Peyer's patch (tissue), 4 donors: ENCODE results near the gene FRMD4A. TPM values are rescaled to one million over a fixed set of nuclear protein-coding genes. Genes with fewer than 3 reads are reported as not detected.

ENCODE experiments used
- DNase-seq, 3 donors: peaks; one replicate each; pipeline ENCODE4 v3.0.0-alpha.2; 2017 to 2019
- H3K27ac ChIP-seq, 4 donors: fragments of 200-600 bp; sonication (generic); one replicate each; pipeline ENCODE4 v1.5.1; 2016 to 2019
- H3K27me3 ChIP-seq, 2 donors: fragments of 200-600 bp; sonication (generic); one replicate each; pipeline ENCODE4 v1.5.1; 2019
- H3K36me3 ChIP-seq, 3 donors: fragments of 200-600 bp; sonication (generic); one replicate each; pipeline ENCODE4 v1.5.1; 2016 to 2019
- H3K4me1 ChIP-seq, 4 donors: fragments of 200-600 bp; sonication (generic); one replicate each; pipeline ENCODE4 v1.5.1; 2016 to 2019
- H3K4me3 ChIP-seq, 4 donors: fragments of 200-600 bp; sonication (generic); 1 replicate in 3 of 4; 2 replicates in 1 of 4; pipeline ENCODE4 v1.5.1; 2016 to 2019; ENCODE audit warnings: mild to moderate bottlenecking in 1 of 4
- H3K9me3 ChIP-seq, 4 donors: fragments of 200-600 bp; sonication (generic); one replicate each; pipeline ENCODE4 v1.5.1; 2016 to 2019; ENCODE audit warnings: mild to moderate bottlenecking in 1 of 4
- CTCF ChIP-seq, 6 experiments: fragments of 450-650 bp in 4 of 6; fragments of 200-600 bp in 2 of 6; sonication (generic) in 1 of 6; IDR thresholded peaks; one replicate each; pipeline ENCODE4 v1.5.1; 2017 to 2019; ENCODE audit warnings: antibody characterized with exemption in 6 of 6, mild to moderate bottlenecking in 3 of 6, moderate library complexity in 1 of 6
- POLR2A ChIP-seq, 2 donors: fragments of 450-650 bp; IDR thresholded peaks; one replicate each; pipeline ENCODE4 v1.5.1; 2017; ENCODE audit warnings: antibody characterized with exemption in 2 of 2, mild to moderate bottlenecking in 2 of 2, moderate library complexity in 2 of 2
- total RNA-seq, 4 donors: library from RNA; depleted of rRNA; stranded (reverse); fragments of >200 nt; gene quantifications; one replicate each; pipeline ENCODE4 v1.1.0, GENCODE V29; 2016

The FRMD4A gene
- total RNA-seq, 4 donors from 2014 or later, result 3.0 to 47.9 (median 5.9) TPM

GRCh38 chr10:13978533-13979115 is 352.1 kb downstream of the FRMD4A start:
- no peaks in the 10 kb centered on the region for H3K4me1 ChIP-seq
- no peaks in the 10 kb centered on the region for H3K9me3 ChIP-seq
- TF ChIP-seq CTCF (IDR thresholded peaks at IDR 0.05) (no peak), POLR2A (IDR thresholded peaks at IDR 0.05) (no peak)
- H3K27ac ChIP-seq, result no peak overlapping the region
- no peaks in the 10 kb centered on the region for H3K27me3 ChIP-seq
- no peak for DNase-seq
- no peaks in the 10 kb centered on the region for H3K36me3 ChIP-seq
- no peak overlapping the region for H3K4me3 ChIP-seq

DNA sequence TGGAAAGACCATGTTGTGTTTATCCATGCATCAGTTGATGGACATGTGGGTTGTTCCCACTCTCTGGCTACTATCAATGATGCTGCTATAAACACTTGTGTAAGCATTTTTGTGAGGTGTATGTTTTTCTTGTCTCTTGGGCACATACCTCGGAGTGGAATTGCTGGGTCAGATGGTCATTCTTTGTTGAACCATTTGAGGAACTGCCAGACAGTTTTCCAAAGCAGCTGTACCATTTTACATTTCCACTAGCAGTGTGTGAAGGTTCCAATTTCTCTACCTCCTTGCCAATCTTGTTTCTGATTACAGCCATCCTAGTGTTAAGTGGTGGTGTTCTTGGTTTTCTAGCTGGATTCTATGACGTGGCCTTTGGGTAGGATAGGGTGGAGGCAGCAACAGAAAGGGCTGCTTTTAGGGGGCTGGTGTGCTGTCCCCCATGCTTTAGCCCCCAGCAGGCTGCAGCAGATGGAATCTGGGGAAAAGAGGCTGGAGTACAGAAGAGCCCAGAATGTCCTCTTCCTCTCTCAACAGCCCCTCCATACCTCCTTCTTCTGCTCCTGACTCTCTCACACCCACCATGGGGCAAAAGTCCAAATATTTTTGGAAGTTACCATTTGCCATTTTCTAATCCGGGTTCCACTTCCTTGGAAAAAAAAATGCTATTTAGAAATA is 352.7 kb downstream of the FRMD4A start:
- no peak overlapping the region for H3K27ac ChIP-seq

GRCh38 chr10:13973742-13974141 is 357.0 kb downstream of the FRMD4A start:
- Histone ChIP-seq H3K27me3 (no peaks in the 10 kb centered on the region), H3K9me3 (no peaks in the 10 kb centered on the region), H3K4me3 (no peak overlapping the region), H3K4me1 (no peaks in the 10 kb centered on the region), H3K36me3 (no peaks in the 10 kb centered on the region), H3K27ac (no peak overlapping the region)
- no peak for DNase-seq
- no peak for TF ChIP-seq CTCF (IDR thresholded peaks at IDR 0.05)
- no peak for TF ChIP-seq POLR2A (IDR thresholded peaks at IDR 0.05)

More for the DNA sequence above, 352.7 kb downstream of the FRMD4A start:
- no peaks in the 10 kb centered on the region for H3K36me3 ChIP-seq
- H3K9me3 ChIP-seq, result no peaks in the 10 kb centered on the region
- no peak overlapping the region for H3K4me3 ChIP-seq
- H3K27me3 ChIP-seq, result no peaks in the 10 kb centered on the region
- H3K4me1 ChIP-seq, result no peaks in the 10 kb centered on the region
- no peak for DNase-seq
- TF ChIP-seq CTCF (IDR thresholded peaks at IDR 0.05) (no peak), POLR2A (IDR thresholded peaks at IDR 0.05) (no peak)

GRCh38 chr10:13972609-13973008 is 358.1 kb downstream of the FRMD4A start:
- Histone ChIP-seq H3K36me3 (no peaks in the 10 kb centered on the region), H3K27me3 (no peaks in the 10 kb centered on the region), H3K27ac (no peak overlapping the region), H3K4me3 (no peak overlapping the region), H3K9me3 (no peaks in the 10 kb centered on the region), H3K4me1 (no peaks in the 10 kb centered on the region)
- no peak for DNase-seq
- TF ChIP-seq CTCF (IDR thresholded peaks at IDR 0.05), result no peak
- no peak for TF ChIP-seq POLR2A (IDR thresholded peaks at IDR 0.05)

DNA sequence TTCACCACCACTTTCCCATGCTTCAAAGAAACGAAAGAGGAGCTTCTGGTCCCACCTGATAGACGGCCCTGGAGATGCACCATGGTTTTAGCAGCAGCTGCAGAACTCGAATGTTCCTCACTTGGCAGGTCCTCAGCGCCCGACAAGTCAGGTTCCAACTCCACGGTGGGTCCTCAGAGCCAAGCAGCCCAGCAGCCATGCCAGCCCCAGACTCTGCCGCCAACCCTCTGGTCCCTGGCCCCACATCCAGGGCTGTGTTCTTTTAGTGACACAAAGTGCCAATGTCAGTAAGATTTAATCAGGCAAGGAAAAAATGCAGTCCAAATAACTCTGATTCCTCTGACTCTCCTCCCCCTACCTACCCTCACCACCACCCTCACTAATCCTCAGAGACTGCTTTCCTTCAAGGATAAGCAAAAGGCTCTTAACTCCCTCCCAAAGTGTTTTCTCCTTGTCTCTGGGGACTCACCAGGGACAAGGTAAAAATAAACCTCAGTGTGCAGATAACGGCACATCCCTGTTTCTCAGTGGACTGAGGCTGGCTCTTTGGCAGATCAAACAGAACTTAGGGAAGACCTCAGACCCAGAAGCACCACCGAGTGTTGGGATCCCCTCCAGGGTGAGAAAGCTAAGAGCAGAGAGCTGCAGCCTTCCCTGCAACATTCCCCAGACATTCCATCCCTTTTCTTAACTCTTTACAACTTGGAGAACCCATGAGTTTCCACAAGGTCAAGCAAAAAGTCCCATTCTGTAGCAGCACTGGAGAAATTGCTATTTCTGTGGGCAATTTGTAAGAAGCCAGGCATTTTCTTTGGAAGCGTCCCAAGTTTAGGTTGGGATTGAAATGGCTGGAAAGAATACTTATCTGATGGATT is 358.9 kb downstream of the FRMD4A start:
- Histone ChIP-seq H3K4me1 (no peaks in the 10 kb centered on the region), H3K27ac (peak overlapping the region in 1 of 4 donors; percentile 13), H3K9me3 (no peaks in the 10 kb centered on the region), H3K27me3 (no peaks in the 10 kb centered on the region), H3K36me3 (no peaks in the 10 kb centered on the region), H3K4me3 (no peak overlapping the region)
- no peak for DNase-seq
- TF ChIP-seq CTCF (IDR thresholded peaks at IDR 0.05) (no peak), POLR2A (IDR thresholded peaks at IDR 0.05) (no peak)
